GM18867 (cell line): Measurements from ENCODE around the gene CHPF2.
A peak's percentile ranks its signal among the peaks of the same experiment; 100 is the strongest.

Experiments
- ATAC-seq: cut with Tn5 transposase; IDR thresholded peaks from one replicate; pipeline ENCODE4 v1.9.1; 2021; ENCODE audit warnings: mild to moderate bottlenecking, moderate library complexity; ENCODE audit not compliant: unreplicated experiment

Gene CHPF2, protein sequence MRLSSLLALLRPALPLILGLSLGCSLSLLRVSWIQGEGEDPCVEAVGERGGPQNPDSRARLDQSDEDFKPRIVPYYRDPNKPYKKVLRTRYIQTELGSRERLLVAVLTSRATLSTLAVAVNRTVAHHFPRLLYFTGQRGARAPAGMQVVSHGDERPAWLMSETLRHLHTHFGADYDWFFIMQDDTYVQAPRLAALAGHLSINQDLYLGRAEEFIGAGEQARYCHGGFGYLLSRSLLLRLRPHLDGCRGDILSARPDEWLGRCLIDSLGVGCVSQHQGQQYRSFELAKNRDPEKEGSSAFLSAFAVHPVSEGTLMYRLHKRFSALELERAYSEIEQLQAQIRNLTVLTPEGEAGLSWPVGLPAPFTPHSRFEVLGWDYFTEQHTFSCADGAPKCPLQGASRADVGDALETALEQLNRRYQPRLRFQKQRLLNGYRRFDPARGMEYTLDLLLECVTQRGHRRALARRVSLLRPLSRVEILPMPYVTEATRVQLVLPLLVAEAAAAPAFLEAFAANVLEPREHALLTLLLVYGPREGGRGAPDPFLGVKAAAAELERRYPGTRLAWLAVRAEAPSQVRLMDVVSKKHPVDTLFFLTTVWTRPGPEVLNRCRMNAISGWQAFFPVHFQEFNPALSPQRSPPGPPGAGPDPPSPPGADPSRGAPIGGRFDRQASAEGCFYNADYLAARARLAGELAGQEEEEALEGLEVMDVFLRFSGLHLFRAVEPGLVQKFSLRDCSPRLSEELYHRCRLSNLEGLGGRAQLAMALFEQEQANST

DNA sequence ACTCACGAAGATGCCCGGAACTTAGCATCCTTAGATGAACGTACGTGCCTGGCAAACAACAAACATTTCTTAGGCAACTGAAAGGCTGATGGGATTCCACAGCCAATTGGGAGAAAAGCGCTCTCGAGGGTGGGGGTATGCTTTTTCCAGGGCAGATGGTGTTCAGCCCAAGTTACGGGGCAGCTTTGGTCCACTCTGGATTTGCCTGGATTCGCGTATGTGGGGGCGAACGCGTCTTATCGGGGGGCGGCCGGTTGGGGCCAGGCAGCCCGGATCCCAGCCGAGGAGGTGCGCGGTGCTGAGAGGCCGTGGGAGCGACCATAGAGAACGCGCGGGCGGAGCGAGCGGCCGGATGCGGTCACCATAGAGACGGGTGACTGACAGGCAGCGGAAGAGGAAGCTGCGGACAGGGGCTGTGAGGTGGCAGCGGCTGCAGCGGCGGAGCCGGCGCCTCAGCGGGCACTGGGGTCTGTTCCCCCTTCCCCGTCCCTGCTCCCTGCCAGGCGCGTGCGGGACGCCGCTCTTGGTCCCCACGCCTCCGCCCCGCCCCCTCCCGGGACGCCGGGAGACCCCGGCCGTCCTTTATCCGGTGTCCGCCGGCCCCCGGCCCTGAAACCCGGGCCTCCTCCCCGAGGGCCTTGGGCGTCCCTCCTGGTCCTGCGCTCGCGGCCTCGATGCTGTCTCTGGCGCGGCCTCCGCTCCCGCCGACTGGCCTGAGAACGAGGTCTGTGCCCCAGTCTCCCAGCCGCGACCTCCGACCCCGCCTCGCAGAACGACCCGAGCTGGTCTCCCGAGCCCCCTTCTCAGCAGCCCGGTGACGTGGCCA lies at the start of gene CHPF2:
Gene CHPF2, plus strand, starts transcription at position 393 of the 826 bp plus-strand sequence. CDS start 1,529 bp downstream, outside the sequence.
- peak; percentile 98 for ATAC-seq

- ATAC-seq = no peak
These were observed 46.3 kb upstream of the CHPF2 start for GRCh38 chr7:151185762-151186639.

DNA sequence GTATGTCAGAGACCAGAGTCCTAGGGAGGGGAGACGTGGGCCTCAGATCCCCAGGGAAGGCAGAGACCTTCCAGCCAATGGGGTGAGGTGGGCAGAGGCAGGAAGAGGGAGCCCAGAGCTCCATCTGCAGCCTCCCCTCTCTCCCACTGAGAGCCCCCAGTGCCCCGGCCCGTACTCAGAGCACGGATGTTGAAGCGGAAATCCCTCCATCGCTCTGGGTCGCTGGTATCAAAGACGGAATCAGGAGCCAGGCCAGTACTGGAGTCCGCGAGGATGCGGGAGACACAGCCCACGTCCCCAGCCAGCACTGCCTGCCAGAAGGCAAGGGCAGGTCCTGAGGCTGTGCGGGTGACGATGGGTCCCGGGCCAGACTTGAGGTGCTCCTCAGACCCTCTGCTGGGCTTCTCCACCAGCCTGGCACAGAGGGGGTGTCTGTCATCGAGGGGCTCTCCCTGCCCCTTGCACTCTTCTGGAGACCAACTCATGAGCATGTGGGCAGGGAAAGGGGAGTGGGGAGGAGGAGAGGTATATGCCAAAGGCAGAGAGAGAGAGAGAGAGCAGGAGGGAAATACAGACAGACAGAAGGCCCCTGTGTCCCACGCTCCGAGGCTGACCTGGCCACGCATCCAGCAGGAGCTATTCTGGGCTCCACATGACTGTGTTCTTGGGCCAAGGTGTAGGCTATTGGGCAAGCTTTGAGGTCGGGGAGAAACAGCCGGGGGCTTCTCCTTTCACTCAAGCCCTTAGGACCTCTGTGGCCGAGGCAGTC lies 45.5 kb upstream of the CHPF2 start, which contains the start of gene ASB10:
Gene ASB10, minus strand, starts transcription at position 611 of the 769 bp plus-strand sequence. Its CDS starts 120 bp downstream, at position 491.
- ATAC-seq = no peak

GRCh38 chr7:151187409-151188251 lies 44.7 kb upstream of the CHPF2 start:
- ATAC-seq = no peak

GRCh38 chr7:151188252-151188542 lies 44.1 kb upstream of the CHPF2 start:
- ATAC-seq = no peak

DNA sequence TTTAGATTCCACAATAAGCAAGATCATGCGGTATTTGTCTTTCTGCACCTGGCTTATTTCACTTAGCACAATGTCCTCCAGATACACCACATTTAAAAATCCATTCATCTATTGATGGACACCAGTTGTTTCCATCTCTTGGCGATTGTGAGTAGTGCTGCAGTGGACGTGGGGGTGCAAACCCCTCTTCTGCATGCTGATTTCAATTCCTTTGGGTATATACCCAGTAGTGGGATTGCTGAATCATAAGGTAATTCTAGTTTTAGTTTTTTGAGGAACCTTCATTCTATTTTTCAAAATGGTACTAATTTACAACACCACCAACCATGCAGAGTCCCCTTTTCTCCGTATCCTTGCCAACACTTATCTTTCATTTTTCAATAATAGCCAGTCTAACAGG lies 43.2 kb upstream of the CHPF2 start:
- no peak for ATAC-seq

- ATAC-seq = no peak
These were observed 40.7 kb upstream of the CHPF2 start for GRCh38 chr7:151191544-151191943.

GRCh38 chr7:151192002-151192539 lies 40.2 kb upstream of the CHPF2 start:
- no peak for ATAC-seq

- ATAC-seq = no peak
These were observed 38.9 kb upstream of the CHPF2 start for GRCh38 chr7:151193203-151193978.

GRCh38 chr7:151194188-151194587 lies 38.1 kb upstream of the CHPF2 start:
- ATAC-seq = no peak

GRCh38 chr7:151195616-151196450 lies 36.5 kb upstream of the CHPF2 start:
- ATAC-seq = no peak

GRCh38 chr7:151197932-151198331 lies 34.4 kb upstream of the CHPF2 start:
- no peak for ATAC-seq

GRCh38 chr7:151198945-151199848 lies 33.1 kb upstream of the CHPF2 start:
- no peak for ATAC-seq

GRCh38 chr7:151201344-151201743 lies 30.9 kb upstream of the CHPF2 start:
- ATAC-seq = no peak

- no peak for ATAC-seq
These were observed 30.5 kb upstream of the CHPF2 start for GRCh38 chr7:151201751-151202150.

DNA sequence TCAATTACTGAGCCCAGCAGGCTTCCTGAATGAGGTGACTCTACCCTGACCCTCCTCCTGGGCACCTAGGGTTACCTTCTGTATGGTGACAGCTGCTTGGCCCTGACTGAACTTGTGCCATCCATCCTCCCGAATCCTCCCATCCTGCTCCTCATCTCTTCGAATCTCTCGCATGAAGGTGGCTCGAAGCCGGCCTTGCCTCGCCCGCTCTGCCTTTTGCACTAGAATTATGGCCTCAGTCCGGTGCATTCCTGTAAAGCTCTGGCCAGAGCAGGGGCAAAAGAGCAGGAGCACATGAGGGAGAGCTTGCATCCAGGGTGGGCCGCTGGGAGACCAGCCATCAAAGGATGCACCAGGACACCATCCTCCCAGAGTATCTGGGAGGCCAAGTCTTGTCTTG lies 29.4 kb upstream of the CHPF2 start:
- ATAC-seq = no peak
